H1 (cell line): Measurements from ENCODE around the gene SECISBP2L. TPM values are rescaled to one million over a fixed set of nuclear protein-coding genes. Genes with fewer than 3 reads are reported as not detected.

Experiments used
- CHD1 ChIP-seq: IDR thresholded peaks from 2 replicates; pipeline ENCODE4 v1.6.1; 2012; ENCODE audit warnings: low read depth, low read length, improper control_type of control experiment
- GTF2F1 ChIP-seq: IDR thresholded peaks from 2 replicates; pipeline ENCODE4 v1.6.1; 2012; ENCODE audit warnings: low read depth, low read length, improper control_type of control experiment, borderline replicate concordance
- HDAC6 ChIP-seq: IDR thresholded peaks from one replicate; pipeline ENCODE4 v1.7.1; 2012; ENCODE audit warnings: low read depth, mild to moderate bottlenecking, inconsistent platforms, low read length, moderate library complexity
- YY1 ChIP-seq: IDR thresholded peaks from 2 replicates; pipeline ENCODE4 v1.6.1; 2011; ENCODE audit warnings: low read depth, mild to moderate bottlenecking, low read length
- polyA plus RNA-seq, 7 experiments: library from polyadenylated mRNA; depleted of rRNA in 3 of 7; stranded (reverse) in 5 of 7; unstranded in 2 of 7; fragments of >200 nt in 5 of 7; fragments of 200-250 nt in 2 of 7; gene quantifications; 1 replicate in 5 of 7; 2 replicates in 1 of 7; 4 replicates in 1 of 7; pipeline versions ENCODE4 v1.2.1 to v1.2.3, GENCODE V29; 2011 to 2013; ENCODE audit warnings: missing spikeins in 2 of 7, mixed read lengths in 2 of 7
- total RNA-seq: library from RNA; stranded (reverse); fragmentation: NEBNext Ultra II Directional; extraction: Animal tissue kit (Norgen Biotek cat#: 25700); gene quantifications from 2 replicates; pipeline ENCODE4 v1.2.1, GENCODE V29; 2021

Gene SECISBP2L
- total and polyA plus RNA-seq, 2 of the 8 experiments (the other 6 are each of a cell fraction or from before 2014, with no cell fraction given), result 7.6 to 22.8 TPM

DNA sequence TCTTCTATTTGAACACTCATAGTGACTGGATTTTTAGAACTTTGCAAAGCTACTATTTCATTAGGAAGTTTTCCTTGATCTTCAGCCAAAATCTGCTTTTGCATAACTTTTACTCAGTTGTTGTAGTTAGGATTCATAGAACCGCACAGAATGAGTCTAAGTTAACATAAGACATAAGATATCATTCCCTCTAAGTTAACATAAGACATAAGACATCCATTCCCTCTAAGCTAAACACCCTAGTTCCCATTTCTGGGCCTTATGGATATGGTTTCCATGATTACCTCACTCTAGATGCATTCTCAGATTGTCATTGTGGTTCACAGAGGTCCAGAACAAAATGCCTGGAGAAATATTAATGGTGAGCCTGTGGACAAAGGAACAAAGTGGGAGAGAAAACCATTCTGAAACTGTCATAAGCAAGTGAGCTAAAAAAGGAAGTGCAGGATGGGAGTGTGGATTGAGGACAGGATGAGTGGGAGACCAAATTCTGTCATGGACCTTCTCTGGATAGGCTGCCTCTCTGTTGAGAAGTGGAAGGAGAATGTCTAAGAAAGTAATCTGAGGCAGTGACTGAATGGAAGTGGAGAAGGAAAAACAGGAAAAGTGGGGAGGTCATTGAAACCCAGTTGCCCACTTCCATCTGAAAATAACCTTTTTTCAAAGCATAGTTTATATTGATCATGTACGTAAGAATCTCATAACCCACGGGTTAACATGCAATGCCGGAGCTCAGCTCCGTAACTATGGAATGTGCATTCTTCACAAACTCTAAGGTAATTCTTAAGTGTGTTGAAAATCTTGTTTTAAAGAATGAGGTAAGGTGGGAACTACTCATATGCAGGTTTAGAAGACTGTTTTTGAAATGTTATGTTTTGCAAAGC lies 37.4 kb upstream of the SECISBP2L start (continued):
- TF ChIP-seq YY1, result no peak
- no peak for TF ChIP-seq HDAC6
- TF ChIP-seq CHD1, result no peak
- TF ChIP-seq GTF2F1, result no peak
